Measurements from ENCODE around the gene MAP3K4.

DNA sequence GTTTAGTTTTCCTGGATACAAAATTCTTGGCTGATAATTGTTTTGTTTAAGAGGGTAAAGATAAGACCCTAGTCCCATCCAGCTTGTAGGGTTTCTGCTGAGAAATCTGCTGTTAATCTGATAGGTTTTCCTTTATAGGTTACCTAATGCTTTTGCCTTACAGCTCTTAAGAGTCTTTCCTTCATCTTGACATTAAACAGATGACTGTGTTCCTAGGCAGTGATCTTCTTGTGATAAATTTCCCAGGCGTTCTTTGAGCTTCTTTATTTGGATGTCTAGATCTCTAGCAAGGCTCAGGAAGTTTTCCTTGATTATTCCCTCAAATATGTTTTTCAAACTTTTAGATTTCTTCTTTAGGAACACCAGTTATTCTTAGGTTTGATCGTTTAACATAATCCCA lies 134.0 kb downstream of the MAP3K4 start:
- TF ChIP-seq, protein P1, sequence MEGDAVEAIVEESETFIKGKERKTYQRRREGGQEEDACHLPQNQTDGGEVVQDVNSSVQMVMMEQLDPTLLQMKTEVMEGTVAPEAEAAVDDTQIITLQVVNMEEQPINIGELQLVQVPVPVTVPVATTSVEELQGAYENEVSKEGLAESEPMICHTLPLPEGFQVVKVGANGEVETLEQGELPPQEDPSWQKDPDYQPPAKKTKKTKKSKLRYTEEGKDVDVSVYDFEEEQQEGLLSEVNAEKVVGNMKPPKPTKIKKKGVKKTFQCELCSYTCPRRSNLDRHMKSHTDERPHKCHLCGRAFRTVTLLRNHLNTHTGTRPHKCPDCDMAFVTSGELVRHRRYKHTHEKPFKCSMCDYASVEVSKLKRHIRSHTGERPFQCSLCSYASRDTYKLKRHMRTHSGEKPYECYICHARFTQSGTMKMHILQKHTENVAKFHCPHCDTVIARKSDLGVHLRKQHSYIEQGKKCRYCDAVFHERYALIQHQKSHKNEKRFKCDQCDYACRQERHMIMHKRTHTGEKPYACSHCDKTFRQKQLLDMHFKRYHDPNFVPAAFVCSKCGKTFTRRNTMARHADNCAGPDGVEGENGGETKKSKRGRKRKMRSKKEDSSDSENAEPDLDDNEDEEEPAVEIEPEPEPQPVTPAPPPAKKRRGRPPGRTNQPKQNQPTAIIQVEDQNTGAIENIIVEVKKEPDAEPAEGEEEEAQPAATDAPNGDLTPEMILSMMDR (IDR thresholded peaks at IDR 0.05) = no peak
- no peak for TF ChIP-seq POLR2A (IDR thresholded peaks at IDR 0.05)
